NK-92 (cell line): ENCODE measurements around the gene CDY1B.
"Not testable (repeated sequence)": the region's sequence is repeated elsewhere in the genome, so short reads cannot be mapped to it uniquely, and the experiment has no call there.

Experiments used
- DNase-seq: peaks from one replicate; lab custom pipeline; 2025; ENCODE audit not compliant: unreplicated experiment; lab: John Stamatoyannopoulos, UW

Gene CDY1B

GRCh38 chrY:24047919-24048318, at the start of gene CDY1B:
Gene CDY1B (minus strand): TSS chrY:24048019. CDS start chrY:24047688, 331 bp downstream.
- DNase-seq, result not testable (repeated sequence)

- not testable (repeated sequence) for DNase-seq
Measured at GRCh38 chrY:24049525-24049924, 1.7 kb upstream of the CDY1B start.

- DNase-seq, result not testable (repeated sequence)
Measured at GRCh38 chrY:24043209-24043608, 4.6 kb downstream of the CDY1B start.

- DNase-seq, result not testable (repeated sequence)
Measured at GRCh38 chrY:24039008-24039718, 8.7 kb downstream of the CDY1B start.

- DNase-seq, result not testable (repeated sequence)
Measured at GRCh38 chrY:24026212-24027103, 21.4 kb downstream of the CDY1B start.
